HEK293T (cell line): ENCODE data around the gene COMTD1.
"Not testable (repeated sequence)": the region's sequence is repeated elsewhere in the genome, so short reads cannot be mapped to it uniquely, and the experiment has no call there.

Source experiments
- ARNT ChIP-seq: fragments of 450-650 bp; IDR thresholded peaks from 2 replicates; pipeline ENCODE4 v1.6.1; 2017; ENCODE audit warnings: mild to moderate bottlenecking
- BHLHE40 ChIP-seq: fragments of 450-650 bp; IDR thresholded peaks from 2 replicates; pipeline ENCODE4 v1.6.1; 2016; ENCODE audit warnings: mild to moderate bottlenecking, moderate library complexity, borderline replicate concordance
- ELF4 ChIP-seq: fragments of 450-650 bp; IDR thresholded peaks from 2 replicates; pipeline ENCODE4 v1.6.1; 2017; ENCODE audit warnings: antibody characterized with exemption
- FOXA1 ChIP-seq: fragments of 450-650 bp; IDR thresholded peaks from 2 replicates; pipeline ENCODE4 v1.6.1; 2016; ENCODE audit warnings: mild to moderate bottlenecking
- FOXK2 ChIP-seq: fragments of 450-650 bp; IDR thresholded peaks from 2 replicates; pipeline ENCODE4 v1.6.1; 2016; ENCODE audit warnings: mild to moderate bottlenecking
- FOXM1 ChIP-seq: fragments of 450-650 bp; IDR thresholded peaks from 2 replicates; pipeline ENCODE4 v1.6.1; 2017; ENCODE audit warnings: mild to moderate bottlenecking, borderline replicate concordance
- HDGF ChIP-seq: fragments of 450-650 bp; IDR thresholded peaks from 2 replicates; pipeline ENCODE4 v1.6.1; 2017; ENCODE audit warnings: antibody characterized with exemption, borderline replicate concordance
- LEF1 ChIP-seq: fragments of 450-650 bp; IDR thresholded peaks from 2 replicates; pipeline ENCODE4 v1.6.1; 2017; ENCODE audit warnings: mild to moderate bottlenecking, borderline replicate concordance
- SP1 ChIP-seq: fragments of 450-650 bp; IDR thresholded peaks from 2 replicates; pipeline ENCODE4 v1.6.1; 2017
- SUZ12 ChIP-seq: fragments of 450-650 bp; IDR thresholded peaks from 2 replicates; pipeline ENCODE4 v1.6.1; 2016; ENCODE audit warnings: mild to moderate bottlenecking
- ZNF384 ChIP-seq: fragments of 450-650 bp; IDR thresholded peaks from 2 replicates; pipeline ENCODE4 v1.6.1; 2016

DNA sequence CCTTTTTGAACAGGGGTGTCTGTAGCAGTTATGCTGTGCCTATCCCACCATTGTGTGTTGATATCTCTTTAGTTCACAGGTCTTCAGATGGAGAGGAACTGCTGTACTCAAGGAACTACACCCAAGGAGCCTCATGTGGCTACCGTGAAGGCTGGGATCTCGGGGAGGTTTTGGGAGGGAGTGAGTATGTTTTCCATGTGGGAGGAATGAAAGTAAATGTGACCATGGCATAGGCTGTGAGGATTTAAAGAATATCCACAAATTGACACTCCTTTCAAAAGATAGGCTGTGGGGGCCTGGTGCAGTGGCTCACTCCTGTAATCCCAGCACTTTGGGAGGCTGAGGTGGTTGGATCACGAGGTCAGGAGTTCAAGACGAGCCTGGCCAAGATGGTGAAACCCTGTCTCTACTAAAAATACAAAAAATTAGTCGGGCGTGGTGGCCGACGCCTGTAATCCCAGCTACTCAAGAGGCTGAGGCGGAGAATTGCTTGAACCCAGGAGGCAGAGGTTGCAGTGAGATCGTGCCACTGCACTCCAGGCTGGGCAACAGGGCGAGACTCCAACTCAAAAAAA is 32.6 kb downstream of the COMTD1 start:
- TF ChIP-seq HDGF, BHLHE40, FOXK2, FOXA1, ZNF384, LEF1, ARNT, FOXM1, SP1, ELF4, SUZ12: not testable (repeated sequence)
